ENCODE measurements around the gene HID1. TPM values are rescaled to one million over a fixed set of nuclear protein-coding genes. Genes with fewer than 3 reads are reported as not detected.

Gene HID1
- total and polyA plus RNA-seq, 9 of the 15 experiments (the other 6 are each of a cell fraction or from before 2014, with no cell fraction given): 0.14 to 2.1 (median 0.54) TPM; not detected in 2

- TF ChIP-seq HMGXB4 (CRISPR knock-in tag; IDR thresholded peaks at IDR 0.05): 0 out of 2 replicates have a peak, but pooled peaks have one; percentile 53
- TF ChIP-seq RB1 (IDR thresholded peaks at IDR 0.05; ENCODE audit: low read depth): peak; percentile 54; the same call in 1 of the 2 replicates
- TF ChIP-seq POLR2G (IDR thresholded peaks at IDR 0.05; ENCODE audit: low read depth, low read length): peak; percentile 93
- peak; percentile 72; the same call in 1 of the 2 replicates for TF ChIP-seq PHF8 (IDR thresholded peaks at IDR 0.05; ENCODE audit: borderline replicate concordance, low read length)
- TF ChIP-seq, protein P1, sequence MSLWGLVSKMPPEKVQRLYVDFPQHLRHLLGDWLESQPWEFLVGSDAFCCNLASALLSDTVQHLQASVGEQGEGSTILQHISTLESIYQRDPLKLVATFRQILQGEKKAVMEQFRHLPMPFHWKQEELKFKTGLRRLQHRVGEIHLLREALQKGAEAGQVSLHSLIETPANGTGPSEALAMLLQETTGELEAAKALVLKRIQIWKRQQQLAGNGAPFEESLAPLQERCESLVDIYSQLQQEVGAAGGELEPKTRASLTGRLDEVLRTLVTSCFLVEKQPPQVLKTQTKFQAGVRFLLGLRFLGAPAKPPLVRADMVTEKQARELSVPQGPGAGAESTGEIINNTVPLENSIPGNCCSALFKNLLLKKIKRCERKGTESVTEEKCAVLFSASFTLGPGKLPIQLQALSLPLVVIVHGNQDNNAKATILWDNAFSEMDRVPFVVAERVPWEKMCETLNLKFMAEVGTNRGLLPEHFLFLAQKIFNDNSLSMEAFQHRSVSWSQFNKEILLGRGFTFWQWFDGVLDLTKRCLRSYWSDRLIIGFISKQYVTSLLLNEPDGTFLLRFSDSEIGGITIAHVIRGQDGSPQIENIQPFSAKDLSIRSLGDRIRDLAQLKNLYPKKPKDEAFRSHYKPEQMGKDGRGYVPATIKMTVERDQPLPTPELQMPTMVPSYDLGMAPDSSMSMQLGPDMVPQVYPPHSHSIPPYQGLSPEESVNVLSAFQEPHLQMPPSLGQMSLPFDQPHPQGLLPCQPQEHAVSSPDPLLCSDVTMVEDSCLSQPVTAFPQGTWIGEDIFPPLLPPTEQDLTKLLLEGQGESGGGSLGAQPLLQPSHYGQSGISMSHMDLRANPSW (CRISPR knock-in tag; IDR thresholded peaks at IDR 0.05): 0 out of 2 replicates have a peak, but pooled peaks have one; percentile 51
- TF ChIP-seq GATAD2B (IDR thresholded peaks at IDR 0.05; ENCODE audit: borderline replicate concordance): peak; percentile 93
- no peak for TF ChIP-seq CBFB (CRISPR knock-in tag; IDR thresholded peaks at IDR 0.05)
- peak in 1 of 2 experiments; percentile 8; a peak in 1 of 4 replicates for TF ChIP-seq SIN3A (IDR thresholded peaks at IDR 0.05; ENCODE audit: borderline replicate concordance in 2 of 2, control insufficient read depth in 1 of 2, low read depth in 2 of 2, low read length in 2 of 2)
- peak in 1 of 2 experiments; percentile 69; a peak in 1 of 4 replicates for TF ChIP-seq NONO (IDR thresholded peaks at IDR 0.05; ENCODE audit: low read depth in 2 of 2, low read length in 1 of 2)
- TF ChIP-seq E2F1 (CRISPR knock-in tag; IDR thresholded peaks at IDR 0.05): peak; percentile 49; the same call in 1 of the 2 replicates
- TF ChIP-seq, protein P2, sequence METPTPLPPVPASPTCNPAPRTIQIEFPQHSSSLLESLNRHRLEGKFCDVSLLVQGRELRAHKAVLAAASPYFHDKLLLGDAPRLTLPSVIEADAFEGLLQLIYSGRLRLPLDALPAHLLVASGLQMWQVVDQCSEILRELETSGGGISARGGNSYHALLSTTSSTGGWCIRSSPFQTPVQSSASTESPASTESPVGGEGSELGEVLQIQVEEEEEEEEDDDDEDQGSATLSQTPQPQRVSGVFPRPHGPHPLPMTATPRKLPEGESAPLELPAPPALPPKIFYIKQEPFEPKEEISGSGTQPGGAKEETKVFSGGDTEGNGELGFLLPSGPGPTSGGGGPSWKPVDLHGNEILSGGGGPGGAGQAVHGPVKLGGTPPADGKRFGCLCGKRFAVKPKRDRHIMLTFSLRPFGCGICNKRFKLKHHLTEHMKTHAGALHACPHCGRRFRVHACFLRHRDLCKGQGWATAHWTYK (CRISPR knock-in tag; IDR thresholded peaks at IDR 0.05): 0 out of 2 replicates have a peak, but pooled peaks have one; percentile 16
- TF ChIP-seq SAP30 (IDR thresholded peaks at IDR 0.05; ENCODE audit: borderline replicate concordance, insufficient read depth, low read depth, low read length, poor library complexity, severe bottlenecking): no peak
- TF ChIP-seq POLR2AphosphoS5 (IDR thresholded peaks at IDR 0.05; ENCODE audit: control insufficient read depth, insufficient read depth, low read depth, low read length): peak; percentile 43; the same call in 1 of the 2 replicates
Measured at GRCh38 chr17:74987418-74987908, 14.9 kb upstream of the HID1 start, which contains the start of gene CDR2L (continued).
